HuH-7 (cell line): ENCODE measurements around the gene AMHR2.

Experiments
- DNase-seq: peaks from one replicate; pipeline ENCODE4 v3.0.0; 2011; ENCODE audit warnings: low spot score

Gene AMHR2

GRCh38 chr12:53480491-53481442 is 57.1 kb downstream of the AMHR2 start:
- no peak for DNase-seq
